SH-SY5Y (cell line): ENCODE data around the gene WIZ.

ENCODE experiments used
- GATA2 ChIP-seq: IDR thresholded peaks from 2 replicates; pipeline ENCODE4 v1.6.1; 2011; ENCODE audit warnings: mild to moderate bottlenecking, low read depth, low read length
- GATA3 ChIP-seq: IDR thresholded peaks from 2 replicates; pipeline ENCODE4 v1.6.1; 2011; ENCODE audit warnings: low read depth, mild to moderate bottlenecking, low read length, moderate library complexity

- no peak for TF ChIP-seq GATA3
- TF ChIP-seq GATA2: no peak
Measured at GRCh38 chr19:15371786-15372380, 77.9 kb downstream of the WIZ start.
